ENCODE data around the gene TMEM14A.
"Not testable (repeated sequence)": the region's sequence is repeated elsewhere in the genome, so short reads cannot be mapped to it uniquely, and the experiment has no call there.

- TF ChIP-seq CTCF, POLR2A (IDR thresholded peaks at IDR 0.05): not testable (repeated sequence)
These were observed 34.0 kb downstream of the TMEM14A start for GRCh38 chr6:52704781-52705502.

Measured in testis (tissue), 2 donors.